HEK293T (cell line): ENCODE results near the gene STK38L.

Experiments used
- FOXM1 ChIP-seq: fragments of 450-650 bp; IDR thresholded peaks from 2 replicates; pipeline ENCODE4 v1.6.1; 2017; ENCODE audit warnings: mild to moderate bottlenecking, borderline replicate concordance
- TARDBP ChIP-seq: fragments of 450-650 bp; IDR thresholded peaks from 2 replicates; pipeline ENCODE4 v1.6.1; 2016

DNA sequence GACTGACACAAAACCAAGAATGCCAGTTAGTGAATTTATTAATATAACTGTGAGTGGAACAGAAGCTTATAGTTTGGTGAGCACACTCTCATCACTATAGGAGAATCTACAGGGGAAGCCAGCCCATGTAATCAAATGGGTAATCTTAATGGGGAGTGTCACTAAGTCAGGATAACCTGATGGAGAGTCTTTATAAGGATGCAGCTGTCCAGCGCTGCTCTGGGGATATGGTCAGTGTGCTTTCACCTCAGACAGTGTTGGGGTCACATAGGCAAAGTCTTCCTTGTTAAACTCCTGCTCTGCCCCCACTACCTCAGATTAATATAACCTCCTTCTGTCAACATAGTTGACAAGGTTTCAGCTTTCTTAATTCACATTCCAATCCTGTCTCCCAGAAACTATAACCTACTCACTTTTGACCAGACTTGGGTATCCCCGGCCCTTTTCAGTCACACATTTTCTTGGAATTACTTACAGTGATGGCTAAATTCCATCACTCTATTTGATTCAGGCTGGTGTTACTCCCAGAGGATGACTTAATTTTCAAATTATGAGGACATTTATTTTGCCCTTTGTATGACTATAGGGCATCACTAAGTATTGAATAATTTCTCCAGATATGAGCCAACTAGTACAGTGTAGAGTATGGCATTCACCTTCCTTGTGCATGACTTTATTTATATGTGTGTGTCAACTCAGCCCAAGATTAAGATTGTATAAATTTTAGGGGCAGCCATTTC is 13.2 kb downstream of the STK38L start:
- no peak for TF ChIP-seq FOXM1
- no peak for TF ChIP-seq TARDBP
